GM12878 (cell line): ENCODE results near the gene TCF4. TPM values are rescaled to one million over a fixed set of nuclear protein-coding genes. Genes with fewer than 3 reads are reported as not detected.

Experiments
- CBX5 ChIP-seq: sonication (generic); IDR thresholded peaks from 2 replicates; pipeline ENCODE4 v1.6.1; 2016; ENCODE audit warnings: low read depth, moderate library complexity, mild to moderate bottlenecking, inconsistent platforms
- CREM ChIP-seq: IDR thresholded peaks from 2 replicates; pipeline ENCODE4 v1.6.1; 2014; ENCODE audit warnings: antibody characterized with exemption, low read depth
- LARP7 ChIP-seq: fragments of 450-650 bp; IDR thresholded peaks from 2 replicates; pipeline ENCODE4 v1.6.1; 2017; ENCODE audit warnings: mild to moderate bottlenecking
- NR2F1 ChIP-seq: fragments of 450-650 bp; conservative IDR thresholded peaks from 2 replicates; pipeline ENCODE4 v1.6.1; 2017; ENCODE audit warnings: mild to moderate bottlenecking
- POU2F2 ChIP-seq: IDR thresholded peaks from 3 replicates; pipeline ENCODE4 v1.6.1; 2011; ENCODE audit warnings: low read depth, mild to moderate bottlenecking, low read length, borderline replicate concordance
- SUPT20H ChIP-seq: IDR thresholded peaks from 2 replicates; pipeline ENCODE4 v1.6.1; 2011; ENCODE audit warnings: low read depth, mild to moderate bottlenecking, low read length, moderate library complexity, borderline replicate concordance; ENCODE audit not compliant: control insufficient read depth
- YY1 ChIP-seq: IDR thresholded peaks from 2 replicates; pipeline ENCODE4 v1.6.1; 2011; ENCODE audit warnings: low read depth, mild to moderate bottlenecking, low read length
- ZNF207 ChIP-seq: fragments of 450-650 bp; IDR thresholded peaks from 2 replicates; pipeline ENCODE4 v1.6.1; 2014; ENCODE audit warnings: antibody characterized with exemption, mild to moderate bottlenecking, borderline replicate concordance
- polyA plus RNA-seq, 11 experiments: library from polyadenylated mRNA; depleted of rRNA in 4 of 11; unstranded in 6 of 11; stranded (reverse) in 5 of 11; fragments of >200 nt; fragmentation: Nextera tagmentation in 4 of 11; fragmentation: Illumina TruSeq in 1 of 11; extraction: Ambion mirVana in 4 of 11; extraction: Trizol in 1 of 11; gene quantifications; 1 replicate in 1 of 11; 2 replicates in 10 of 11; pipeline versions ENCODE4 v1.2.1 to v1.2.3, GENCODE V29; 2011 to 2016; ENCODE audit warnings: inconsistent platforms in 2 of 11, missing spikeins in 2 of 11, low read depth in 1 of 11
- total RNA-seq, 4 experiments: library from RNA; depleted of rRNA in 3 of 4; stranded (reverse); fragments of >200 nt in 3 of 4; fragmentation: Illumina TruSeq in 1 of 4; extraction: Trizol in 1 of 4; gene quantifications; 2 replicates each; pipeline versions ENCODE4 v1.2.1 to v1.2.3, GENCODE V29; 2013 to 2021
- TF ChIP-seq, protein P1 (sequence below): fragments of 450-650 bp; IDR thresholded peaks from 2 replicates; pipeline ENCODE4 v1.6.1; 2017; ENCODE audit warnings: antibody characterized with exemption, mild to moderate bottlenecking, moderate library complexity
- TF ChIP-seq, protein P2 (sequence below): IDR thresholded peaks from 2 replicates; pipeline ENCODE4 v1.6.1; 2011; ENCODE audit warnings: borderline replicate concordance, low read depth, mild to moderate bottlenecking, moderate library complexity, low read length; ENCODE audit not compliant: insufficient read depth, poor library complexity, severe bottlenecking
- TF ChIP-seq, protein P3 (sequence below): IDR thresholded peaks from 2 replicates; pipeline ENCODE4 v1.6.1; 2012; ENCODE audit warnings: low read depth, low read length, improper control_type of control experiment
- TF ChIP-seq, protein P4 (sequence below): fragments of 450-650 bp; IDR thresholded peaks from 2 replicates; pipeline ENCODE4 v1.6.1; 2017; ENCODE audit warnings: mild to moderate bottlenecking
- TF ChIP-seq, protein P5 (sequence below): fragments of 450-650 bp; IDR thresholded peaks from 2 replicates; pipeline ENCODE4 v1.6.1; 2017; ENCODE audit warnings: borderline replicate concordance
- TF ChIP-seq, protein P6 (sequence below): fragments of 450-650 bp; IDR thresholded peaks from 2 replicates; pipeline ENCODE4 v1.6.1; 2016; ENCODE audit warnings: mild to moderate bottlenecking, moderate library complexity, borderline replicate concordance

The TCF4 gene
- total and polyA plus RNA-seq, 10 of the 15 experiments (the other 5 are each of a cell fraction or from before 2014, with no cell fraction given) = 15.2 to 94.0 (median 31.5) TPM

DNA sequence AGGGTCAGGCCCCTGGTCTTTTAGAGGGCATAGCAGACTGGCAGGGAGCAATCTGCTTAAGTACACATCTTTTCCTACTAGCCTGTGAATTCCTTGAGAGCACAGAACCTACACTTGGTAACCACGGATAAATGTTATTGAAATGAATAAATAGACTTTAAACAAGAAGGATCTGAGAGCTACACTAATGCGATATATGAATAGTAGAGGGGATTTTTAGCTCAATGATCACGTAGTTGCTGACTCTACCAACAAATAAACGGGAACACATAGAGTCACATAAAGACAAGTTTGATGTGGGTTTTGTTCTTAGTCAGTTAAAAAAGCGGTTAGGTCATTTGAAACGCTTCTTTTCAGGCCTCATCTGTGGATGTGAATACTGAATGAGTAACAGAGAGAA, 338.4 kb downstream of the TCF4 start (continued):
- TF ChIP-seq, protein P1, sequence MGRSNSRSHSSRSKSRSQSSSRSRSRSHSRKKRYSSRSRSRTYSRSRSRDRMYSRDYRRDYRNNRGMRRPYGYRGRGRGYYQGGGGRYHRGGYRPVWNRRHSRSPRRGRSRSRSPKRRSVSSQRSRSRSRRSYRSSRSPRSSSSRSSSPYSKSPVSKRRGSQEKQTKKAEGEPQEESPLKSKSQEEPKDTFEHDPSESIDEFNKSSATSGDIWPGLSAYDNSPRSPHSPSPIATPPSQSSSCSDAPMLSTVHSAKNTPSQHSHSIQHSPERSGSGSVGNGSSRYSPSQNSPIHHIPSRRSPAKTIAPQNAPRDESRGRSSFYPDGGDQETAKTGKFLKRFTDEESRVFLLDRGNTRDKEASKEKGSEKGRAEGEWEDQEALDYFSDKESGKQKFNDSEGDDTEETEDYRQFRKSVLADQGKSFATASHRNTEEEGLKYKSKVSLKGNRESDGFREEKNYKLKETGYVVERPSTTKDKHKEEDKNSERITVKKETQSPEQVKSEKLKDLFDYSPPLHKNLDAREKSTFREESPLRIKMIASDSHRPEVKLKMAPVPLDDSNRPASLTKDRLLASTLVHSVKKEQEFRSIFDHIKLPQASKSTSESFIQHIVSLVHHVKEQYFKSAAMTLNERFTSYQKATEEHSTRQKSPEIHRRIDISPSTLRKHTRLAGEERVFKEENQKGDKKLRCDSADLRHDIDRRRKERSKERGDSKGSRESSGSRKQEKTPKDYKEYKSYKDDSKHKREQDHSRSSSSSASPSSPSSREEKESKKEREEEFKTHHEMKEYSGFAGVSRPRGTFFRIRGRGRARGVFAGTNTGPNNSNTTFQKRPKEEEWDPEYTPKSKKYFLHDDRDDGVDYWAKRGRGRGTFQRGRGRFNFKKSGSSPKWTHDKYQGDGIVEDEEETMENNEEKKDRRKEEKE = no peak
- no peak for TF ChIP-seq SUPT20H
- TF ChIP-seq, protein P2, sequence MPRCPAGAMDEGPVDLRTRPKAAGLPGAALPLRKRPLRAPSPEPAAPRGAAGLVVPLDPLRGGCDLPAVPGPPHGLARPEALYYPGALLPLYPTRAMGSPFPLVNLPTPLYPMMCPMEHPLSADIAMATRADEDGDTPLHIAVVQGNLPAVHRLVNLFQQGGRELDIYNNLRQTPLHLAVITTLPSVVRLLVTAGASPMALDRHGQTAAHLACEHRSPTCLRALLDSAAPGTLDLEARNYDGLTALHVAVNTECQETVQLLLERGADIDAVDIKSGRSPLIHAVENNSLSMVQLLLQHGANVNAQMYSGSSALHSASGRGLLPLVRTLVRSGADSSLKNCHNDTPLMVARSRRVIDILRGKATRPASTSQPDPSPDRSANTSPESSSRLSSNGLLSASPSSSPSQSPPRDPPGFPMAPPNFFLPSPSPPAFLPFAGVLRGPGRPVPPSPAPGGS = peak; percentile 49
- TF ChIP-seq, protein P3, sequence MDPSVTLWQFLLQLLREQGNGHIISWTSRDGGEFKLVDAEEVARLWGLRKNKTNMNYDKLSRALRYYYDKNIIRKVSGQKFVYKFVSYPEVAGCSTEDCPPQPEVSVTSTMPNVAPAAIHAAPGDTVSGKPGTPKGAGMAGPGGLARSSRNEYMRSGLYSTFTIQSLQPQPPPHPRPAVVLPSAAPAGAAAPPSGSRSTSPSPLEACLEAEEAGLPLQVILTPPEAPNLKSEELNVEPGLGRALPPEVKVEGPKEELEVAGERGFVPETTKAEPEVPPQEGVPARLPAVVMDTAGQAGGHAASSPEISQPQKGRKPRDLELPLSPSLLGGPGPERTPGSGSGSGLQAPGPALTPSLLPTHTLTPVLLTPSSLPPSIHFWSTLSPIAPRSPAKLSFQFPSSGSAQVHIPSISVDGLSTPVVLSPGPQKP = no peak
- no peak for TF ChIP-seq NR2F1
- no peak; the same call in 2 of the 3 replicates for TF ChIP-seq POU2F2
- TF ChIP-seq, protein P4, sequence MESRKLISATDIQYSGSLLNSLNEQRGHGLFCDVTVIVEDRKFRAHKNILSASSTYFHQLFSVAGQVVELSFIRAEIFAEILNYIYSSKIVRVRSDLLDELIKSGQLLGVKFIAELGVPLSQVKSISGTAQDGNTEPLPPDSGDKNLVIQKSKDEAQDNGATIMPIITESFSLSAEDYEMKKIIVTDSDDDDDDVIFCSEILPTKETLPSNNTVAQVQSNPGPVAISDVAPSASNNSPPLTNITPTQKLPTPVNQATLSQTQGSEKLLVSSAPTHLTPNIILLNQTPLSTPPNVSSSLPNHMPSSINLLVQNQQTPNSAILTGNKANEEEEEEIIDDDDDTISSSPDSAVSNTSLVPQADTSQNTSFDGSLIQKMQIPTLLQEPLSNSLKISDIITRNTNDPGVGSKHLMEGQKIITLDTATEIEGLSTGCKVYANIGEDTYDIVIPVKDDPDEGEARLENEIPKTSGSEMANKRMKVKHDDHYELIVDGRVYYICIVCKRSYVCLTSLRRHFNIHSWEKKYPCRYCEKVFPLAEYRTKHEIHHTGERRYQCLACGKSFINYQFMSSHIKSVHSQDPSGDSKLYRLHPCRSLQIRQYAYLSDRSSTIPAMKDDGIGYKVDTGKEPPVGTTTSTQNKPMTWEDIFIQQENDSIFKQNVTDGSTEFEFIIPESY = no peak
- TF ChIP-seq YY1 = no peak
- TF ChIP-seq CBX5 = no peak
- TF ChIP-seq, protein P5, sequence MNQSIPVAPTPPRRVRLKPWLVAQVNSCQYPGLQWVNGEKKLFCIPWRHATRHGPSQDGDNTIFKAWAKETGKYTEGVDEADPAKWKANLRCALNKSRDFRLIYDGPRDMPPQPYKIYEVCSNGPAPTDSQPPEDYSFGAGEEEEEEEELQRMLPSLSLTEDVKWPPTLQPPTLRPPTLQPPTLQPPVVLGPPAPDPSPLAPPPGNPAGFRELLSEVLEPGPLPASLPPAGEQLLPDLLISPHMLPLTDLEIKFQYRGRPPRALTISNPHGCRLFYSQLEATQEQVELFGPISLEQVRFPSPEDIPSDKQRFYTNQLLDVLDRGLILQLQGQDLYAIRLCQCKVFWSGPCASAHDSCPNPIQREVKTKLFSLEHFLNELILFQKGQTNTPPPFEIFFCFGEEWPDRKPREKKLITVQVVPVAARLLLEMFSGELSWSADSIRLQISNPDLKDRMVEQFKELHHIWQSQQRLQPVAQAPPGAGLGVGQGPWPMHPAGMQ = no peak
- TF ChIP-seq ZNF207 = no peak
- TF ChIP-seq, protein P6, sequence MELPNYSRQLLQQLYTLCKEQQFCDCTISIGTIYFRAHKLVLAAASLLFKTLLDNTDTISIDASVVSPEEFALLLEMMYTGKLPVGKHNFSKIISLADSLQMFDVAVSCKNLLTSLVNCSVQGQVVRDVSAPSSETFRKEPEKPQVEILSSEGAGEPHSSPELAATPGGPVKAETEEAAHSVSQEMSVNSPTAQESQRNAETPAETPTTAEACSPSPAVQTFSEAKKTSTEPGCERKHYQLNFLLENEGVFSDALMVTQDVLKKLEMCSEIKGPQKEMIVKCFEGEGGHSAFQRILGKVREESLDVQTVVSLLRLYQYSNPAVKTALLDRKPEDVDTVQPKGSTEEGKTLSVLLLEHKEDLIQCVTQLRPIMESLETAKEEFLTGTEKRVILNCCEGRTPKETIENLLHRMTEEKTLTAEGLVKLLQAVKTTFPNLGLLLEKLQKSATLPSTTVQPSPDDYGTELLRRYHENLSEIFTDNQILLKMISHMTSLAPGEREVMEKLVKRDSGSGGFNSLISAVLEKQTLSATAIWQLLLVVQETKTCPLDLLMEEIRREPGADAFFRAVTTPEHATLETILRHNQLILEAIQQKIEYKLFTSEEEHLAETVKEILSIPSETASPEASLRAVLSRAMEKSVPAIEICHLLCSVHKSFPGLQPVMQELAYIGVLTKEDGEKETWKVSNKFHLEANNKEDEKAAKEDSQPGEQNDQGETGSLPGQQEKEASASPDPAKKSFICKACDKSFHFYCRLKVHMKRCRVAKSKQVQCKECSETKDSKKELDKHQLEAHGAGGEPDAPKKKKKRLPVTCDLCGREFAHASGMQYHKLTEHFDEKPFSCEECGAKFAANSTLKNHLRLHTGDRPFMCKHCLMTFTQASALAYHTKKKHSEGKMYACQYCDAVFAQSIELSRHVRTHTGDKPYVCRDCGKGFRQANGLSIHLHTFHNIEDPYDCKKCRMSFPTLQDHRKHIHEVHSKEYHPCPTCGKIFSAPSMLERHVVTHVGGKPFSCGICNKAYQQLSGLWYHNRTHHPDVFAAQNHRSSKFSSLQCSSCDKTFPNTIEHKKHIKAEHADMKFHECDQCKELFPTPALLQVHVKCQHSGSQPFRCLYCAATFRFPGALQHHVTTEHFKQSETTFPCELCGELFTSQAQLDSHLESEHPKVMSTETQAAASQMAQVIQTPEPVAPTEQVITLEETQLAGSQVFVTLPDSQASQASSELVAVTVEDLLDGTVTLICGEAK = no peak
- TF ChIP-seq CREM = peak; percentile 85
- TF ChIP-seq LARP7 = no peak
